ENCODE results near the gene IFT52. TPM values are rescaled to one million over a fixed set of nuclear protein-coding genes. Genes with fewer than 3 reads are reported as not detected.

Gene IFT52
- total RNA-seq, 1 donor from 2014 or later = 47.0 TPM

- H3K27me3 Mint-ChIP-seq = no peaks in the 10 kb centered on the region
- TF ChIP-seq CTCF (conservative IDR thresholded peaks at IDR 0.05) = no peak
- H3K9me3 Mint-ChIP-seq = no peaks in the 10 kb centered on the region
- DNase-seq (ENCODE audit: extremely low spot score, unreplicated experiment) = no peak
- peaks cover 4% of the 10 kb centered on the region for H3K36me3 Mint-ChIP-seq
- peaks cover 4% of the 10 kb centered on the region for H3K4me1 Mint-ChIP-seq (ENCODE audit: unreplicated experiment)
- no peak overlapping the region for H3K27ac Mint-ChIP-seq
- H3K4me3 Mint-ChIP-seq = no peak overlapping the region
Observed at GRCh38 chr20:43680981-43681380, 90.2 kb downstream of the IFT52 start.

- no peak for DNase-seq (ENCODE audit: extremely low spot score, unreplicated experiment)
- H3K27ac Mint-ChIP-seq = no peak overlapping the region
- peaks cover 4% of the 10 kb centered on the region for H3K4me1 Mint-ChIP-seq (ENCODE audit: unreplicated experiment)
Observed at GRCh38 chr20:43681468-43681942, 90.8 kb downstream of the IFT52 start.

GRCh38 chr20:43681991-43682410 is 91.3 kb downstream of the IFT52 start:
- Mint-ChIP-seq H3K27me3 (no peaks in the 10 kb centered on the region), H3K27ac (no peak overlapping the region), H3K4me3 (no peak overlapping the region), H3K4me1 (ENCODE audit: unreplicated experiment) (peaks cover 4% of the 10 kb centered on the region), H3K36me3 (no peaks in the 10 kb centered on the region), H3K9me3 (no peaks in the 10 kb centered on the region)
- no peak for TF ChIP-seq CTCF (conservative IDR thresholded peaks at IDR 0.05)
- DNase-seq (ENCODE audit: extremely low spot score, unreplicated experiment) = no peak

More at GRCh38 chr20:43681468-43681942, 90.8 kb downstream of the IFT52 start:
- Mint-ChIP-seq H3K4me3 (no peak overlapping the region), H3K9me3 (no peaks in the 10 kb centered on the region), H3K27me3 (no peaks in the 10 kb centered on the region), H3K36me3 (no peaks in the 10 kb centered on the region)
- no peak for TF ChIP-seq CTCF (conservative IDR thresholded peaks at IDR 0.05)

- H3K27me3 Mint-ChIP-seq = no peaks in the 10 kb centered on the region
- no peaks in the 10 kb centered on the region for H3K9me3 Mint-ChIP-seq
- DNase-seq (ENCODE audit: extremely low spot score, unreplicated experiment) = no peak
- no peak overlapping the region for H3K27ac Mint-ChIP-seq
- H3K36me3 Mint-ChIP-seq = no peaks in the 10 kb centered on the region
- no peak overlapping the region for H3K4me3 Mint-ChIP-seq
- TF ChIP-seq CTCF (conservative IDR thresholded peaks at IDR 0.05) = no peak
- H3K4me1 Mint-ChIP-seq (ENCODE audit: unreplicated experiment) = no peaks in the 10 kb centered on the region
Observed at GRCh38 chr20:43682446-43682845, 91.7 kb downstream of the IFT52 start.

GRCh38 chr20:43686820-43687219 is 96.1 kb downstream of the IFT52 start:
- no peak for TF ChIP-seq CTCF (conservative IDR thresholded peaks at IDR 0.05)
- no peak overlapping the region for H3K4me3 Mint-ChIP-seq
- H3K27me3 Mint-ChIP-seq = no peaks in the 10 kb centered on the region
- no peak for DNase-seq (ENCODE audit: extremely low spot score, unreplicated experiment)
- H3K36me3 Mint-ChIP-seq = no peaks in the 10 kb centered on the region
- no peaks in the 10 kb centered on the region for H3K4me1 Mint-ChIP-seq (ENCODE audit: unreplicated experiment)
- H3K9me3 Mint-ChIP-seq = no peaks in the 10 kb centered on the region
- no peak overlapping the region for H3K27ac Mint-ChIP-seq

- Mint-ChIP-seq H3K4me1 (ENCODE audit: unreplicated experiment) (no peaks in the 10 kb centered on the region), H3K4me3 (no peak overlapping the region), H3K27ac (no peak overlapping the region), H3K36me3 (no peaks in the 10 kb centered on the region), H3K9me3 (no peaks in the 10 kb centered on the region), H3K27me3 (no peaks in the 10 kb centered on the region)
- TF ChIP-seq CTCF (conservative IDR thresholded peaks at IDR 0.05) = no peak
- DNase-seq (ENCODE audit: extremely low spot score, unreplicated experiment) = no peak
Observed at GRCh38 chr20:43689165-43689564, 98.4 kb downstream of the IFT52 start.
